GM12878 (cell line): ENCODE measurements around the gene AIRE. TPM values are rescaled to one million over a fixed set of nuclear protein-coding genes. Genes with fewer than 3 reads are reported as not detected.

Experiments used
- ATAC-seq: fragments of 200-7000 bp; cut with Tn5 transposase; 3 replicates; pipeline ENCODE4 v1.9.1; 2020; ENCODE audit warnings: mild to moderate bottlenecking, moderate library complexity
- BruUV-seq: library from RNA; stranded (reverse); fragments of 400-500 nt; replicated peaks from 2 replicates; lab custom pipeline; 2021; lab: Mats Ljungman, UMichigan
- CTCF ChIA-PET: fragments of 300-600 bp; sonication (Branson Sonifier 250); formaldehyde crosslinking; extraction: SDS; loops from one replicate; lab custom pipeline; 2021; ENCODE audit warnings: inconsistent platforms; lab: Yijun Ruan, JAX
- POLR2A ChIA-PET: fragments of 350-600 bp; formaldehyde crosslinking; extraction: SDS; loops from one replicate; lab custom pipeline; 2021; ENCODE audit warnings: inconsistent platforms; lab: Charles Lee
- RAD21 ChIA-PET: fragments of 300-600 bp; sonication (Branson Sonifier 250); formaldehyde crosslinking; loops from one replicate; lab custom pipeline; 2023; ENCODE audit warnings: antibody characterized with exemption; ENCODE audit not compliant: unreplicated experiment; lab: Charles Lee
- SMC1A ChIA-PET: fragments of 300-600 bp; sonication (Branson Sonifier 250); formaldehyde crosslinking; loops from one replicate; lab custom pipeline; 2023; ENCODE audit not compliant: unreplicated experiment, uncharacterized antibody; lab: Charles Lee
- DNase-seq: peaks from one replicate; pipeline ENCODE4 v3.0.0-alpha.2; 2011; ENCODE audit warnings: low read depth, low spot score
- FAIRE-seq: peaks from 3 replicates; lab custom pipeline; 2011; peaks lifted over from hg19 to GRCh38; lab: Jason Lieb, UNC
- H2AFZ ChIP-seq: 2 replicates; pipeline ENCODE4 v1.6.0; 2011; ENCODE audit warnings: low read depth, low read length, control low read depth; ENCODE audit not compliant: control insufficient read depth
- H3K27ac ChIP-seq: 2 replicates; pipeline ENCODE4 v1.5.1; 2011; ENCODE audit warnings: control low read depth; ENCODE audit not compliant: control insufficient read depth, insufficient read depth
- H3K27me3 ChIP-seq, 2 experiments: replicated peaks in 1 of 2; 2 replicates each; pipeline versions ENCODE4 v1.6.0 to v1.6.1; 2011; ENCODE audit warnings: low read length in 1 of 2; ENCODE audit not compliant: control insufficient read depth in 2 of 2, insufficient read depth in 2 of 2
- H3K36me3 ChIP-seq, 2 experiments: 2 replicates each; pipeline ENCODE4 v1.5.1; 2011; ENCODE audit warnings: low read length in 1 of 2; ENCODE audit not compliant: control insufficient read depth in 2 of 2, insufficient read depth in 2 of 2
- H3K4me1 ChIP-seq: 2 replicates; pipeline ENCODE4 v1.6.1; 2011; ENCODE audit warnings: mild to moderate bottlenecking, low read length, moderate library complexity, mixed read lengths; ENCODE audit not compliant: control insufficient read depth, insufficient read depth
- H3K4me2 ChIP-seq: 2 replicates; pipeline ENCODE4 v1.6.0; 2011; ENCODE audit warnings: control low read depth; ENCODE audit not compliant: control insufficient read depth, insufficient read depth
- H3K4me3 ChIP-seq: fragments of 200-600 bp; sonication (generic); 2 replicates; pipeline ENCODE4 v1.5.1; 2016
- H3K79me2 ChIP-seq: 2 replicates; pipeline ENCODE4 v1.6.0; 2011; ENCODE audit warnings: low read length; ENCODE audit not compliant: control insufficient read depth, insufficient read depth
- H3K9ac ChIP-seq: 2 replicates; pipeline ENCODE4 v1.8.0; 2011; ENCODE audit warnings: low read length, control low read depth, mixed read lengths; ENCODE audit not compliant: control insufficient read depth, insufficient read depth
- H3K9me3 ChIP-seq: replicated peaks from 3 replicates; pipeline ENCODE4 v1.5.1; 2011; ENCODE audit warnings: mild to moderate bottlenecking, low read length; ENCODE audit not compliant: control insufficient read depth, insufficient read depth
- H4K20me1 ChIP-seq: 2 replicates; pipeline ENCODE4 v1.6.0; 2011; ENCODE audit not compliant: control insufficient read depth, insufficient read depth
- ATF7 ChIP-seq: fragments of 450-650 bp; IDR thresholded peaks from 2 replicates; pipeline ENCODE4 v1.6.1; 2016; ENCODE audit warnings: low read depth, mild to moderate bottlenecking
- EP300 ChIP-seq, 2 experiments: fragments of 150-350 bp in 1 of 2; IDR thresholded peaks; 2 replicates each; pipeline ENCODE4 v1.6.1; 2011 to 2012; ENCODE audit warnings: low read depth in 2 of 2, low read length in 2 of 2, borderline replicate concordance in 1 of 2, improper control_type of control experiment in 1 of 2, inconsistent platforms in 1 of 2; ENCODE audit not compliant: control insufficient read depth in 1 of 2
- HDAC6 ChIP-seq: fragments of 200-600 bp; sonication (generic); IDR thresholded peaks from one replicate; pipeline ENCODE4 v1.8.0; 2017; ENCODE audit warnings: antibody characterized with exemption; ENCODE audit not compliant: unreplicated experiment
- JUNB ChIP-seq: IDR thresholded peaks from 2 replicates; pipeline ENCODE4 v1.6.1; 2016; ENCODE audit warnings: antibody characterized with exemption, mild to moderate bottlenecking
- MXI1 ChIP-seq: fragments of 150-350 bp; IDR thresholded peaks from 2 replicates; pipeline ENCODE4 v1.6.1; 2011; ENCODE audit warnings: low read depth, mild to moderate bottlenecking, inconsistent platforms, low read length, improper control_type of control experiment
- SIX5 ChIP-seq: IDR thresholded peaks from 2 replicates; pipeline ENCODE4 v1.6.1; 2011; ENCODE audit warnings: mild to moderate bottlenecking, low read depth, low read length, moderate library complexity; ENCODE audit not compliant: severe bottlenecking
- STAT1 ChIP-seq: fragments of 450-650 bp; conservative IDR thresholded peaks from 2 replicates; pipeline ENCODE4 v1.6.1; 2014; ENCODE audit warnings: antibody characterized with exemption, mild to moderate bottlenecking
- WGBS: methylation state at CpG from one replicate; pipeline ENCODE4 v1.1.6; 2016; ENCODE audit warnings: low lambda C conversion rate; ENCODE audit not compliant: insufficient replicate concordance, insufficient coverage; ENCODE audit errors: missing lambda C conversion rate; 5-methylcytosine and 5-hydroxymethylcytosine counted together
- in situ Hi-C: fragments of 300-500 bp; cut with MboI; formaldehyde crosslinking; loops from 9 replicates; pipeline ENCODE4 v1.14.3; 2018; ENCODE audit warnings: mixed read lengths
- intact Hi-C: fragments of 100-400 bp; cut with micrococcal nuclease; formaldehyde crosslinking; loops from one replicate; pipeline ENCODE4 v1.14.2; 2022; ENCODE audit not compliant: unreplicated experiment
- polyA plus RNA-seq, 11 experiments: library from polyadenylated mRNA; depleted of rRNA in 4 of 11; unstranded in 6 of 11; stranded (reverse) in 5 of 11; fragments of >200 nt; fragmentation: Nextera tagmentation in 4 of 11; fragmentation: Illumina TruSeq in 1 of 11; extraction: Ambion mirVana in 4 of 11; extraction: Trizol in 1 of 11; gene quantifications; 1 replicate in 1 of 11; 2 replicates in 10 of 11; pipeline versions ENCODE4 v1.2.1 to v1.2.3, GENCODE V29; 2011 to 2016; ENCODE audit warnings: inconsistent platforms in 2 of 11, missing spikeins in 2 of 11, low read depth in 1 of 11
- total RNA-seq, 4 experiments: library from RNA; depleted of rRNA in 3 of 4; stranded (reverse); fragments of >200 nt in 3 of 4; fragmentation: Illumina TruSeq in 1 of 4; extraction: Trizol in 1 of 4; gene quantifications; 2 replicates each; pipeline versions ENCODE4 v1.2.1 to v1.2.3, GENCODE V29; 2013 to 2021
- TF ChIP-seq, protein P1 (sequence below): fragments of 450-650 bp; IDR thresholded peaks from 2 replicates; pipeline ENCODE4 v1.6.1; 2017; ENCODE audit warnings: mild to moderate bottlenecking
- TF ChIP-seq, protein P2 (sequence below): fragments of 150-350 bp; IDR thresholded peaks from 2 replicates; pipeline ENCODE4 v1.6.1; 2016; ENCODE audit warnings: low read depth, low read length
- TF ChIP-seq, protein P3 (sequence below): fragments of 450-650 bp; formaldehyde crosslinking; IDR thresholded peaks from 2 replicates; pipeline ENCODE4 v1.4.0; 2022; ENCODE audit warnings: mild to moderate bottlenecking, moderate library complexity
- TF ChIP-seq, protein P4 (sequence below): fragments of 450-650 bp; formaldehyde crosslinking; IDR thresholded peaks from 2 replicates; pipeline ENCODE4 v1.4.0; 2020; ENCODE audit warnings: mild to moderate bottlenecking, moderate library complexity

The AIRE gene
- total and polyA plus RNA-seq, 10 of the 15 experiments (the other 5 are each of a cell fraction or from before 2014, with no cell fraction given): 0.05 to 0.10 TPM; not detected in 8

DNA sequence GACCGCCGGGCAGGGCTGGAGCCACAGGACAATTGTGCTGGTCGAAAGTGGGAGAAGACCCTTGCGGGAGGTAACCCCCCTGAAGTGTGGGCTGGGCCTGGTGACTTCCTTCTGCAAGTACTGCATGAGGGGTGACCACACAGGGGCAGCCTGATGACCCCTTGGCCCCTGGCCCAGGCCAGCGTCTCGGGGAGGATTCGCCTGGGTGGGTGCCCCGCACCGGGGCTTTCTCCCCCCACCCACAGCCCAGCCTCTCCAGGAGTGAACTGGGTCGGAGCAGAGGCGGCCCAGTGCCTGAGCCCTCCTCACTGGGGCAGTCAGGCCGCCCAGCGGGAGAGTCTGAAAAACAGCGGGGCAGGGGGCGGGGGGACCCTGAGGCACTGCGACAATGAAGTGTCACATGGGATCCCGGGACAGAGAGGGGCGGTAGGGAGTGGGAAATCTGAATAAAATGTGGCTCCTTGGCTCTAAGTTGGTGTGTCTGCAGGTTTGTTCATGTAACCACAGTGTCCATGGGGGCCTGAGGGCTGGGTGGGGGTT is 22.4 kb upstream of the AIRE start:
- Histone ChIP-seq H3K9ac (no peak overlapping the region), H3K4me2 (no peak overlapping the region), H3K79me2 (no peaks in the 10 kb centered on the region), H3K4me1 (no peaks in the 10 kb centered on the region; the same call in 1 of the 2 replicates), H3K27ac (no peak overlapping the region), H3K4me3 (no peak overlapping the region), H2AFZ (no peak overlapping the region), H3K36me3 (no peaks in the 10 kb centered on the region), H3K9me3 (no peaks in the 10 kb centered on the region), H4K20me1 (no peaks in the 10 kb centered on the region), H3K27me3 (no peaks in the 10 kb centered on the region)
- intact Hi-C loops (no loop called here), in situ Hi-C loops (no loop called here)
- 38% methylated on average over 9 of the region's 18 CpGs for WGBS
- FAIRE-seq (no peak), DNase-seq (no peak), ATAC-seq (no peak)
- ChIA-PET RAD21 (no interaction called here), POLR2A (no interaction called here), SMC1A (no interaction called here), CTCF (no interaction called here)
- no TSS peak for BruUV-seq
- TF ChIP-seq, protein P1, sequence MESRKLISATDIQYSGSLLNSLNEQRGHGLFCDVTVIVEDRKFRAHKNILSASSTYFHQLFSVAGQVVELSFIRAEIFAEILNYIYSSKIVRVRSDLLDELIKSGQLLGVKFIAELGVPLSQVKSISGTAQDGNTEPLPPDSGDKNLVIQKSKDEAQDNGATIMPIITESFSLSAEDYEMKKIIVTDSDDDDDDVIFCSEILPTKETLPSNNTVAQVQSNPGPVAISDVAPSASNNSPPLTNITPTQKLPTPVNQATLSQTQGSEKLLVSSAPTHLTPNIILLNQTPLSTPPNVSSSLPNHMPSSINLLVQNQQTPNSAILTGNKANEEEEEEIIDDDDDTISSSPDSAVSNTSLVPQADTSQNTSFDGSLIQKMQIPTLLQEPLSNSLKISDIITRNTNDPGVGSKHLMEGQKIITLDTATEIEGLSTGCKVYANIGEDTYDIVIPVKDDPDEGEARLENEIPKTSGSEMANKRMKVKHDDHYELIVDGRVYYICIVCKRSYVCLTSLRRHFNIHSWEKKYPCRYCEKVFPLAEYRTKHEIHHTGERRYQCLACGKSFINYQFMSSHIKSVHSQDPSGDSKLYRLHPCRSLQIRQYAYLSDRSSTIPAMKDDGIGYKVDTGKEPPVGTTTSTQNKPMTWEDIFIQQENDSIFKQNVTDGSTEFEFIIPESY: no peak
- no peak for TF ChIP-seq EP300 (IDR thresholded peaks at IDR 0.05; ENCODE audit: borderline replicate concordance in 1 of 2, control insufficient read depth in 1 of 2, low read depth in 2 of 2, low read length in 2 of 2)
- TF ChIP-seq, protein P2, sequence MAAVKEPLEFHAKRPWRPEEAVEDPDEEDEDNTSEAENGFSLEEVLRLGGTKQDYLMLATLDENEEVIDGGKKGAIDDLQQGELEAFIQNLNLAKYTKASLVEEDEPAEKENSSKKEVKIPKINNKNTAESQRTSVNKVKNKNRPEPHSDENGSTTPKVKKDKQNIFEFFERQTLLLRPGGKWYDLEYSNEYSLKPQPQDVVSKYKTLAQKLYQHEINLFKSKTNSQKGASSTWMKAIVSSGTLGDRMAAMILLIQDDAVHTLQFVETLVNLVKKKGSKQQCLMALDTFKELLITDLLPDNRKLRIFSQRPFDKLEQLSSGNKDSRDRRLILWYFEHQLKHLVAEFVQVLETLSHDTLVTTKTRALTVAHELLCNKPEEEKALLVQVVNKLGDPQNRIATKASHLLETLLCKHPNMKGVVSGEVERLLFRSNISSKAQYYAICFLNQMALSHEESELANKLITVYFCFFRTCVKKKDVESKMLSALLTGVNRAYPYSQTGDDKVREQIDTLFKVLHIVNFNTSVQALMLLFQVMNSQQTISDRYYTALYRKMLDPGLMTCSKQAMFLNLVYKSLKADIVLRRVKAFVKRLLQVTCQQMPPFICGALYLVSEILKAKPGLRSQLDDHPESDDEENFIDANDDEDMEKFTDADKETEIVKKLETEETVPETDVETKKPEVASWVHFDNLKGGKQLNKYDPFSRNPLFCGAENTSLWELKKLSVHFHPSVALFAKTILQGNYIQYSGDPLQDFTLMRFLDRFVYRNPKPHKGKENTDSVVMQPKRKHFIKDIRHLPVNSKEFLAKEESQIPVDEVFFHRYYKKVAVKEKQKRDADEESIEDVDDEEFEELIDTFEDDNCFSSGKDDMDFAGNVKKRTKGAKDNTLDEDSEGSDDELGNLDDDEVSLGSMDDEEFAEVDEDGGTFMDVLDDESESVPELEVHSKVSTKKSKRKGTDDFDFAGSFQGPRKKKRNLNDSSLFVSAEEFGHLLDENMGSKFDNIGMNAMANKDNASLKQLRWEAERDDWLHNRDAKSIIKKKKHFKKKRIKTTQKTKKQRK: no peak
- TF ChIP-seq ATF7: no peak
- TF ChIP-seq, protein P3, sequence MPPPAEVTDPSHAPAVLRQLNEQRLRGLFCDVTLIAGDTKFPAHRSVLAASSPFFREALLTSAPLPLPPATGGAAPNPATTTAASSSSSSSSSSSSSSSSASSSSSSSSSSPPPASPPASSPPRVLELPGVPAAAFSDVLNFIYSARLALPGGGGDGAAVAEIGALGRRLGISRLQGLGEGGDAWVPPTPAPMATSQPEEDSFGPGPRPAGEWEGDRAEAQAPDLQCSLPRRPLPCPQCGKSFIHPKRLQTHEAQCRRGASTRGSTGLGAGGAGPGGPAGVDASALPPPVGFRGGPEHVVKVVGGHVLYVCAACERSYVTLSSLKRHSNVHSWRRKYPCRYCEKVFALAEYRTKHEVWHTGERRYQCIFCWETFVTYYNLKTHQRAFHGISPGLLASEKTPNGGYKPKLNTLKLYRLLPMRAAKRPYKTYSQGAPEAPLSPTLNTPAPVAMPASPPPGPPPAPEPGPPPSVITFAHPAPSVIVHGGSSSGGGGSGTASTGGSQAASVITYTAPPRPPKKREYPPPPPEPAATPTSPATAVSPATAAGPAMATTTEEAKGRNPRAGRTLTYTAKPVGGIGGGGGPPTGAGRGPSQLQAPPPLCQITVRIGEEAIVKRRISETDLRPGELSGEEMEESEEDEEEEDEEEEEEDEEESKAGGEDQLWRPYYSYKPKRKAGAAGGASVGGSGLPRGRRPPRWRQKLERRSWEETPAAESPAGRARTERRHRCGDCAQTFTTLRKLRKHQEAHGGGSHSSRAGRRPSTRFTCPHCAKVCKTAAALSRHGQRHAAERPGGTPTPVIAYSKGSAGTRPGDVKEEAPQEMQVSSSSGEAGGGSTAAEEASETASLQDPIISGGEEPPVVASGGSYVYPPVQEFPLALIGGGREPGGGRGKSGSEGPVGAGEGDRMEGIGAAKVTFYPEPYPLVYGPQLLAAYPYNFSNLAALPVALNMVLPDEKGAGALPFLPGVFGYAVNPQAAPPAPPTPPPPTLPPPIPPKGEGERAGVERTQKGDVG (CRISPR knock-in tag): no peak
- TF ChIP-seq MXI1: no peak
- no peak for TF ChIP-seq SIX5
- TF ChIP-seq STAT1: no peak
- TF ChIP-seq JUNB: no peak
- TF ChIP-seq HDAC6: no peak
- TF ChIP-seq, protein P4, sequence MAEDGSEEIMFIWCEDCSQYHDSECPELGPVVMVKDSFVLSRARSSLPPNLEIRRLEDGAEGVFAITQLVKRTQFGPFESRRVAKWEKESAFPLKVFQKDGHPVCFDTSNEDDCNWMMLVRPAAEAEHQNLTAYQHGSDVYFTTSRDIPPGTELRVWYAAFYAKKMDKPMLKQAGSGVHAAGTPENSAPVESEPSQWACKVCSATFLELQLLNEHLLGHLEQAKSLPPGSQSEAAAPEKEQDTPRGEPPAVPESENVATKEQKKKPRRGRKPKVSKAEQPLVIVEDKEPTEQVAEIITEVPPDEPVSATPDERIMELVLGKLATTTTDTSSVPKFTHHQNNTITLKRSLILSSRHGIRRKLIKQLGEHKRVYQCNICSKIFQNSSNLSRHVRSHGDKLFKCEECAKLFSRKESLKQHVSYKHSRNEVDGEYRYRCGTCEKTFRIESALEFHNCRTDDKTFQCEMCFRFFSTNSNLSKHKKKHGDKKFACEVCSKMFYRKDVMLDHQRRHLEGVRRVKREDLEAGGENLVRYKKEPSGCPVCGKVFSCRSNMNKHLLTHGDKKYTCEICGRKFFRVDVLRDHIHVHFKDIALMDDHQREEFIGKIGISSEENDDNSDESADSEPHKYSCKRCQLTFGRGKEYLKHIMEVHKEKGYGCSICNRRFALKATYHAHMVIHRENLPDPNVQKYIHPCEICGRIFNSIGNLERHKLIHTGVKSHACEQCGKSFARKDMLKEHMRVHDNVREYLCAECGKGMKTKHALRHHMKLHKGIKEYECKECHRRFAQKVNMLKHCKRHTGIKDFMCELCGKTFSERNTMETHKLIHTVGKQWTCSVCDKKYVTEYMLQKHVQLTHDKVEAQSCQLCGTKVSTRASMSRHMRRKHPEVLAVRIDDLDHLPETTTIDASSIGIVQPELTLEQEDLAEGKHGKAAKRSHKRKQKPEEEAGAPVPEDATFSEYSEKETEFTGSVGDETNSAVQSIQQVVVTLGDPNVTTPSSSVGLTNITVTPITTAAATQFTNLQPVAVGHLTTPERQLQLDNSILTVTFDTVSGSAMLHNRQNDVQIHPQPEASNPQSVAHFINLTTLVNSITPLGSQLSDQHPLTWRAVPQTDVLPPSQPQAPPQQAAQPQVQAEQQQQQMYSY: no peak
